Islet of Langerhans (tissue), 1 donor: Measurements from ENCODE around the gene IDI2.

Experiments used
- FAIRE-seq: peaks from one replicate; lab custom pipeline; 2011; peaks lifted over from hg19 to GRCh38; lab: Jason Lieb, UNC

Gene IDI2

DNA sequence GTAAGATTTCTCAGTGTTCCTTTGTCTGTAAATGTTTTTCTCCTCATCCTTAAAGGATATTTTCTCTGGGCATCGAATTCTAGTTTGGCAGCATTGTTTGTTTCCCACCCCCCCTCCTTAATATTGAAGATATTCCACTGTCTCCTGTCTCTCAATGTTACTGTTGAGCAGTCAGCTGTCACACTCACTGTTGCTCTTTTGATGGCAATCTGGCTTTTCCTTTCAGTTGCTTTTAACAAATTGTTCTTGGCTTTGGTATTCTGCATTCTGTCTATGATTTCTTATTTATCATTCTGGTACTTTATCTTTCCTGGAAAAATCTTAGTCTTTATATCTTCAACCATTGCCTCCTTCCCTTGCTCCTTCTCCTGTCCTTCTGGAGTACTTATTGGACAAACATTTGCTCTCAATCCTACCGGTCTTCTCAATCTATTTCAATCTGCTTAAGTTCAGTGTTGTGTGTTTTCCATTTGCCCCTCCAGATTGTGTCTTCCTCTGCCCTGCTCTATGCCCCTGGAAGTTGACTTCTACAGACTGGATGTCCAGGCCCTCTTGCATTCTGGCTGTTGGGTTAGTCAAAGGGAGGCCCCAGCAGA lies 46.7 kb downstream of the IDI2 start:
- no peak for FAIRE-seq

DNA sequence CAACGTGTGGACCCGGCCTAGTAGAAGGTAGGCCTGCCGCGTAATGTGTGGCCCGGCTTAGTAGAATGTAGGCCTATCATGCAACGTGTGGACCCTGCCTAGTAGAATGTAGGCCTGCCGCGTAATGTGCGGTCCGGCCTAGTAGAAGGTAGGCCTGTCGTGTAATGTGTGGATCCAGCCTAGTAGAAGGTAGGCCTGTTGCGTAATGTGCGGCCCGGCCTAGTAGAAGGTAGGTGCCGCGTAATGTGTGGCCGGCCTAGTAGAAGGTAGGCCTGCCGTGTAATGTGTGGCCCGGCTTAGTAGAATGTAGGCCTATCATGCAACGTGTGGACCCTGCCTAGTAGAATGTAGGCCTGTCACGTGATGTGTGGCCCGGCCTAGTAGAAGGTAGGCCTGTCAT lies 49.3 kb downstream of the IDI2 start:
- FAIRE-seq = no peak

DNA sequence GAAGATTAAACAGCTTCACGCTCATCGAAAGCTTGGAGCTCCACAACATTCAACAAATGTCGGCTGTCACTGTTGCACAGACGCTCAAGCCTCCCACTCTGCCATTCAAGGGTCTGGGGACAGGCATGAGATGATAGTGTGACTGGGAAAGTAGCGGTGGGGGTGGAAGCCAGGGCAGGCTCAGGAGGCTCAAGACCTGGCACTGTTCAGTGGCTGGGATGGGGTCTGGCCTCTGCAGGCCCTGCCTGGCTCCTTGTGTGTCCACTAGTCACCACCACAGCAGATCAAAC lies 50.9 kb downstream of the IDI2 start:
- no peak for FAIRE-seq

DNA sequence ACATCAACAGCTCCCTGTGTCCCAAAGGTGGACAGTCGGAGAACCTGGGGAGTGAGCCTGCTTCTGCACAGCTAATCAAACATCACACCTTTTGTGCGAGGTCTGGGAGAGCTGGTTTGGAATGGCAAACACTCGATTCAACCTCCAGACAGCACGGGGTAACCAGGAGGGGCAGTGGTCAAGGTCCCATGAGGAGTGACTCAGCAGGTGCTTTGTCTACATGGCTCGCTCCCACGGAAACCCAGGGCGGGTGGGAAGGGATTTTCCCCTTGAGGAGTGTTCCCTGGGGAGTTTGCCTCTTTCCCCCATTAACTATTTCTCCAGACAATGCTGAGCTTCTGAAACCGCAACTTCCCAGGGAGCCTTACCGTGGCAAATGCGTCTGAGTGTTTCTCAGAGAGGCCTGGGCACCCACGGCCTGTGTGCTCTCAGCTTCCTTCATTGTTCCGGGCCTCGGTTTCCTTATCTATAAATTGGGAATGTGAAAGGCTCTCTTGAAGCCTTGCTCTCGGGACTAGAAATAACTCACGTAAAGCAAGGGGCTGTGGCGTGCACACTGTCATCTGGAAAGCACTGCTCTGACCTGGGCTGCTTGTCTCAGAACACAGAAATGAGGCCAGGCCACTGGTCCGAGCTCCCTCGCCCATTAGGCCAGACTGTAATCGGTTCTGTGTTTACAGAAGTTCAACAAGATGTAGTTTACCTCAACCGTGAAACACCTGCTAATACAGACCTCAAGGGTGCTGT lies 51.4 kb downstream of the IDI2 start:
- no peak for FAIRE-seq

DNA sequence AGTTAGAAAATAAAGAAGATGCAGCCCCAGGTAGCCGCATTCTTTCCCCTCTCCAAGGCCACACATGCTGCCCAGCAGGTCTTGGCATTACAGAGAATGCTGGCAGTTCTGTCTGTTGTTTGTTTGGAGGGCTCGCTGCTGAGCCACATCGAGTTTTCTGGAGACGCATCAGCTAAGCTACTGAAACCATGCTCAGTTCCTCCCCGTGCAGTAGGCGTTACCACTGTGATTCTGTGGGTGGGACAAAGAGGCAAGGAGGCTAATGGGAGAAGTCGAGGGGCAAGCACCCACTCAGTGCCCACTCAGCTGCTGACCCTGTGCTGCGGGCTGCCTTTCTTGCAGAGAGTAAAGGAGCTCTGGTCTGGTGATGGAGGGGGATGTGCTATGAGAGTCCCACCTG lies 52.9 kb downstream of the IDI2 start:
- FAIRE-seq = no peak

DNA sequence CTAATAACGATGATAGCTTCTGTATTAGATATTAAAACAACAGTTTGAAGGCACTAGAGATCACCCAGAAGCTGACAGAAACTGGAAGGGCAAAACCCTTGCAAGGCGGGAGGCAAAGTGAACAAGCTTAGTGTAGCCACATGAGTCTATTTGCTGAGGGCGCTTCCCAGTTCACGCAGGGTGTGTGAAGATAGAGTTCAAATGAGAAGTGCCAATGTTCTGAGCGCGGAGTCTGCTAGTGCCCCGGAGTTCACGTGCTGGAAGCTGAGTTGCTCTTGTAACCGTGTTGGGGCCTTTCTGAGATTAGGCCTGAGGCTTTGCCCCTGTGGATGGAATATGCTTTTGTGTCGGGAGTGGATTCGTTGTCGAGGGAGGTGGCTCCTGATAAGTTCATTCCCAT lies 54.0 kb downstream of the IDI2 start:
- FAIRE-seq = no peak

DNA sequence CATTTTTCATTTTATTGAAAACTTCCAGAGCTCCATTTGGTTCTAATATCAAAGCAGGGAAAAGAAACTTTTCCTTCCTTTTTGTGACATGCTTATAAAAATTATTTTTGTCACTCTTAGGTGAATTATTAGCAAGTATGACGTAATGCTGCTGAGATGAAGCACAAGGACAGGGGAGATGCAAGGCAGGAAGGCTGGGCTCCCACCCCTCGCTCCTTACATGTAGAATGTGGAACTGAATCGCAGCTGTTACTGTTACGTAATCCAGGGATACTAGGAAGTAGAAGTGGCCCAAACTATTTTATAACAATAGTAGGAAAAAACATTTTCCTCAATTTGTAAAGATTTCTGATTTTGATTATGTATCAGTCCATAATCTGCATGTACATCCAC lies 54.5 kb downstream of the IDI2 start:
- no peak for FAIRE-seq

DNA sequence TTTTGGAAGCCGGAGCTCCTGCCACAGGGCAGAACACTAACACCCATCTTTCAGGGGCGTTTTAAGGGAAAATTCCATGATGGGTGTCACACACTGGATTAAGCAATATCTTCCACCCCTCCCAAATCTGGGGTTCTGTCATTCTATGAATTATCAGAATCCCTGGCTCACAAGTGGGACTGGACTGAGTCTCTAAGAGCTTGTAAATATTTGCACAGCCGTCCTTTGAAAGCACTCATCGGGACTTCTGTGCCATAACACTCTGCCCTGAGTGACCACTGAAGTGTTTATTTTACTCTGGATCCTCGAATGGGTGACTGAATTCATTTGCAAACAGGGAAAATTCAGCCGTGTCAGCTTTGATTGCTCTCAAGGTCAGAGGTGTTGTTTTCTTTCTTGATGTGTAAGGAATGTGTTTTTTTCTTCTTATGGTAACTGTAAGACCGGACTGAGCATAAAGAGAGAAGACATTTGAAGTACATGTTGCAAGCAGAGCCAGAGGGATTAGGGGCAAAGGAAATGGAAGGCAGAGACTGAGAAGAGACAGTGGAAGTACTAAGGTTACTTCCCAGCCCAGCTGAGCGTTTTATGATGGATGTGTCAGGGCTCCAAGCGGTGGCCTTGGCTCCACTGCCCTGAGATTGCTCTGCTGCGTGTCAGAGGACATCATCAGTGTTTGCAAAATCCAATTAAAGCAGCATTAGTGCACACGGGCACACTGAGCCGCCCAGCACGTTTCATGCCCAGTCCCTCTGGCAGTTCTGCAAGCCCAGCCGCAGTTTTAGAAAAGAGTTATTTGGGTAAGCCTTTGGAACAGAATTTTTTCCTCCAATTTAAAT lies 55.1 kb downstream of the IDI2 start:
- peak; percentile 98 for FAIRE-seq

DNA sequence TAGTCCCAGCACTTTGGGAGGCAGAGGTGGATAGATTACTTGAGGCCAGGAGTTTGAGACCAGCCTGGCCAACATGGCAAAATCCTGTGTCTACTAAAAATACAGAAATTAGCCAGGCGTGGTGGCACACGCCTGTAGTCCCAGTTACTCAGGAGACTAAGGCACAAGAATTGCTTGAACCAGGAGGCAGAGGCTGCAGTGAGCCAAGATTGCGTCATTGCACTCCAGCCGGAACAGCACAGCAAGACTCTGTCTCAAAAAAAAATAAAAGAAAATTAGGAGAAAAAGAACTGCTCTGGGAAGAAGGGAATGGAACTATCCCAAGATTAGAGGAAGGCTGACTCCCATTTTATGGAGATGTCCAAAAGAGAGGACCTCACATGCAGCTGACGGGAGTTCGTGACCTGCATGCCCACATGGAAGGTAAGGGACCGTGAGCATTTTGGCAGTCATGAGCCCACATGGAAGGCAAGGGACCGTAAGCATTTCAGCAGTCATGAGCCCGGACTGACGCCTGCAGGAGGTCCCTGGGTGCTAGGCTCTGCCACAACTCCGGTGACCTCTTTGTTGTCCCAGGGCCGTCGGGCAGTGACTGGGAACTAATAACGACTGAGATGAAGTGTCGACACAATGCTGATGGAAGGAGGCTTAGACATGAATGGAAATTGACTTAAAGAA lies 56.0 kb downstream of the IDI2 start:
- no peak for FAIRE-seq
